Measurements from ENCODE around the gene FGFRL1. TPM values are rescaled to one million over a fixed set of nuclear protein-coding genes. Genes with fewer than 3 reads are reported as not detected.
A peak's percentile ranks its signal among the peaks of the same experiment; 100 is the strongest.

The FGFRL1 gene
- total and polyA plus RNA-seq, 2 donors (not counting 1 experiment from before 2014, with no cell fraction given): 6.1 to 10.0 TPM

- no peak overlapping the region for H3K9ac ChIP-seq (ENCODE audit: insufficient read depth, low read length)
- peaks cover 9% of the 10 kb centered on the region for H3K4me1 ChIP-seq (ENCODE audit: control insufficient read depth, extremely low read depth, insufficient read depth, low read length)
- no peak overlapping the region for H3K4me2 ChIP-seq (ENCODE audit: extremely low read depth, insufficient read depth, low read length)
- no peaks in the 10 kb centered on the region for H3K9me3 ChIP-seq (ENCODE audit: control insufficient read depth, insufficient read depth, low read depth, low read length)
- TF ChIP-seq, protein P1, sequence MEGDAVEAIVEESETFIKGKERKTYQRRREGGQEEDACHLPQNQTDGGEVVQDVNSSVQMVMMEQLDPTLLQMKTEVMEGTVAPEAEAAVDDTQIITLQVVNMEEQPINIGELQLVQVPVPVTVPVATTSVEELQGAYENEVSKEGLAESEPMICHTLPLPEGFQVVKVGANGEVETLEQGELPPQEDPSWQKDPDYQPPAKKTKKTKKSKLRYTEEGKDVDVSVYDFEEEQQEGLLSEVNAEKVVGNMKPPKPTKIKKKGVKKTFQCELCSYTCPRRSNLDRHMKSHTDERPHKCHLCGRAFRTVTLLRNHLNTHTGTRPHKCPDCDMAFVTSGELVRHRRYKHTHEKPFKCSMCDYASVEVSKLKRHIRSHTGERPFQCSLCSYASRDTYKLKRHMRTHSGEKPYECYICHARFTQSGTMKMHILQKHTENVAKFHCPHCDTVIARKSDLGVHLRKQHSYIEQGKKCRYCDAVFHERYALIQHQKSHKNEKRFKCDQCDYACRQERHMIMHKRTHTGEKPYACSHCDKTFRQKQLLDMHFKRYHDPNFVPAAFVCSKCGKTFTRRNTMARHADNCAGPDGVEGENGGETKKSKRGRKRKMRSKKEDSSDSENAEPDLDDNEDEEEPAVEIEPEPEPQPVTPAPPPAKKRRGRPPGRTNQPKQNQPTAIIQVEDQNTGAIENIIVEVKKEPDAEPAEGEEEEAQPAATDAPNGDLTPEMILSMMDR (conservative IDR thresholded peaks at IDR 0.05 in 1 of 2, IDR thresholded peaks at IDR 0.05 in 1 of 2; ENCODE audit: low read depth in 1 of 2, low read length in 2 of 2): no peak
- TF ChIP-seq EZH2 (IDR thresholded peaks at IDR 0.05; ENCODE audit: low read length, missing control alignments): no peak
- H4K20me1 ChIP-seq (ENCODE audit: control insufficient read depth, extremely low read depth, insufficient read depth, low read length): no peaks in the 10 kb centered on the region
- H3K79me2 ChIP-seq (ENCODE audit: control insufficient read depth, insufficient read depth, low read length): no peaks in the 10 kb centered on the region
- H3K27ac ChIP-seq (ENCODE audit: insufficient read depth, low read length): no peak overlapping the region
- no peak overlapping the region for H2AFZ ChIP-seq (ENCODE audit: low read length)
- no peaks in the 10 kb centered on the region for H3K36me3 ChIP-seq (ENCODE audit: control insufficient read depth, insufficient read depth, low read length)
- no peak for DNase-seq (ENCODE audit: low read depth in 2 of 2)
- no peak overlapping the region for H3K4me3 ChIP-seq (replicated peaks in 1 of 4; ENCODE audit: control extremely low read depth in 1 of 4, insufficient read depth in 1 of 4, low read depth in 3 of 4, low read length in 4 of 4)
- no peaks in the 10 kb centered on the region for H3K27me3 ChIP-seq (ENCODE audit: control insufficient read depth, insufficient read depth, low read length)
Measured at GRCh38 chr4:1036976-1037810, 25.8 kb downstream of the FGFRL1 start.

DNA sequence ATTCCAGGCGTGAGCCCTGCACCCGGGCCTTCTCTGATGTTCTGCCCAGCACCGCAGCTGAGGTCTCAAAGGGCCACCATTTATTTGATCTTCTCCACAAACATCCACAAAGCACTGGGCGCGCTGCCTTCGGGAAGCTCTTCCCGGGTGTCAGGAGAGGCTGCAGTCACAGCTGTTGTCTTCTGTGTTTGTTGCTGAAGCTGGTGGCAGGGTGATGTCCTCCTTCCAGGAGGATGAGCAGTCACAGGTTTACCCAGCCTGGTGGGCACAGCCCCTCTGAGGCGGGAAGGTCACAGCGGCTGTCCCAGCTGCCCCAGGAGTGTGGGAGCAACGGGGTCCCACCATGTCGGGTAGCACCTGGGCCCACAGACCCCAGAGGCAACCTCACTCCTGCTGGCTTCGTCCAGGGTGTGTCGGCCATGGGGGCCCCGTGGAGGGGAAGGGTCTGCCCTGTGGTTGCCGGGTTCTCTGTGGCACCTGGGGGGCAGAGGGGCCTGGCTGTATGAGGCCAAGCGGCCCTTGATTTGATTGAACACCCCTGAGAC, 27.6 kb downstream of the FGFRL1 start:
- Histone ChIP-seq H3K9ac (ENCODE audit: insufficient read depth, low read length) (no peak overlapping the region), H3K4me2 (ENCODE audit: extremely low read depth, insufficient read depth, low read length) (no peak overlapping the region), H3K9me3 (ENCODE audit: control insufficient read depth, insufficient read depth, low read depth, low read length) (no peaks in the 10 kb centered on the region), H3K4me3 (replicated peaks in 1 of 4; ENCODE audit: control extremely low read depth in 1 of 4, insufficient read depth in 1 of 4, low read depth in 3 of 4, low read length in 4 of 4) (no peak overlapping the region), H3K27ac (ENCODE audit: insufficient read depth, low read length) (no peak overlapping the region), H3K4me1 (ENCODE audit: control insufficient read depth, extremely low read depth, insufficient read depth, low read length) (peaks cover 16% of the 10 kb centered on the region), H3K27me3 (ENCODE audit: control insufficient read depth, insufficient read depth, low read length) (no peaks in the 10 kb centered on the region), H3K79me2 (ENCODE audit: control insufficient read depth, insufficient read depth, low read length) (no peaks in the 10 kb centered on the region), H3K36me3 (ENCODE audit: control insufficient read depth, insufficient read depth, low read length) (no peaks in the 10 kb centered on the region), H2AFZ (ENCODE audit: low read length) (no peak overlapping the region), H4K20me1 (ENCODE audit: control insufficient read depth, extremely low read depth, insufficient read depth, low read length) (no peaks in the 10 kb centered on the region)
- DNase-seq (ENCODE audit: low read depth in 2 of 2): no peak
- TF ChIP-seq, protein P1 (conservative IDR thresholded peaks at IDR 0.05 in 1 of 2, IDR thresholded peaks at IDR 0.05 in 1 of 2; ENCODE audit: low read depth in 1 of 2, low read length in 2 of 2): no peak
- TF ChIP-seq EZH2 (IDR thresholded peaks at IDR 0.05; ENCODE audit: low read length, missing control alignments): no peak

- Histone ChIP-seq H3K27me3 (ENCODE audit: control insufficient read depth, insufficient read depth, low read length) (no peaks in the 10 kb centered on the region), H3K27ac (ENCODE audit: insufficient read depth, low read length) (no peak overlapping the region), H3K79me2 (ENCODE audit: control insufficient read depth, insufficient read depth, low read length) (no peaks in the 10 kb centered on the region), H3K4me2 (ENCODE audit: extremely low read depth, insufficient read depth, low read length) (no peak overlapping the region), H3K9me3 (ENCODE audit: control insufficient read depth, insufficient read depth, low read depth, low read length) (no peaks in the 10 kb centered on the region), H3K4me1 (ENCODE audit: control insufficient read depth, extremely low read depth, insufficient read depth, low read length) (peaks cover 21% of the 10 kb centered on the region), H4K20me1 (ENCODE audit: control insufficient read depth, extremely low read depth, insufficient read depth, low read length) (no peaks in the 10 kb centered on the region), H3K9ac (ENCODE audit: insufficient read depth, low read length) (no peak overlapping the region), H3K4me3 (replicated peaks in 1 of 4; ENCODE audit: control extremely low read depth in 1 of 4, insufficient read depth in 1 of 4, low read depth in 3 of 4, low read length in 4 of 4) (no peak overlapping the region), H2AFZ (ENCODE audit: low read length) (no peak overlapping the region), H3K36me3 (ENCODE audit: control insufficient read depth, insufficient read depth, low read length) (no peaks in the 10 kb centered on the region)
- TF ChIP-seq, protein P1 (conservative IDR thresholded peaks at IDR 0.05 in 1 of 2, IDR thresholded peaks at IDR 0.05 in 1 of 2; ENCODE audit: low read depth in 1 of 2, low read length in 2 of 2): no peak
- TF ChIP-seq EZH2 (IDR thresholded peaks at IDR 0.05; ENCODE audit: low read length, missing control alignments): no peak
- peak; percentile 53 to 66 for DNase-seq (ENCODE audit: low read depth in 2 of 2)
Measured at GRCh38 chr4:1039493-1040343, 28.3 kb downstream of the FGFRL1 start.

Data from fibroblast of lung (primary cell).